Ishikawa (cell line): ENCODE data around the gene LBR.

Experiments used
- CEBPB ChIP-seq: IDR thresholded peaks from 2 replicates; pipeline ENCODE4 v1.6.1; 2012
- EGR1 ChIP-seq: IDR thresholded peaks from 2 replicates; pipeline ENCODE4 v1.6.1; 2012
- EP300 ChIP-seq: IDR thresholded peaks from 2 replicates; pipeline ENCODE4 v1.6.1; 2012; ENCODE audit warnings: borderline replicate concordance
- FOXM1 ChIP-seq: IDR thresholded peaks from 2 replicates; pipeline ENCODE4 v1.6.1; 2012; ENCODE audit warnings: low read depth, borderline replicate concordance
- RAD21 ChIP-seq: IDR thresholded peaks from 2 replicates; pipeline ENCODE4 v1.6.1; 2012; ENCODE audit warnings: low read depth
- REST ChIP-seq: IDR thresholded peaks from 2 replicates; pipeline ENCODE4 v1.6.1; 2012; ENCODE audit warnings: low read depth, mild to moderate bottlenecking
- TAF1 ChIP-seq: IDR thresholded peaks from 2 replicates; pipeline ENCODE4 v1.6.1; 2012; ENCODE audit warnings: low read depth, mild to moderate bottlenecking
- TEAD4 ChIP-seq: IDR thresholded peaks from 2 replicates; pipeline ENCODE4 v1.6.1; 2012
- YY1 ChIP-seq: IDR thresholded peaks from 2 replicates; pipeline ENCODE4 v1.6.1; 2012; ENCODE audit warnings: low read depth

- TF ChIP-seq RAD21, result no peak
- TF ChIP-seq EP300, result no peak
- no peak for TF ChIP-seq TAF1
- no peak for TF ChIP-seq EGR1
- TF ChIP-seq YY1, result no peak
- TF ChIP-seq REST, result no peak
- no peak for TF ChIP-seq TEAD4
- no peak for TF ChIP-seq CEBPB
- TF ChIP-seq FOXM1, result no peak
Observed at GRCh38 chr1:225406976-225407725, 20.7 kb downstream of the LBR start.
